ENCODE data around the gene TEDC1.
A peak's percentile ranks its signal among the peaks of the same experiment; 100 is the strongest.

The TEDC1 gene

DNA sequence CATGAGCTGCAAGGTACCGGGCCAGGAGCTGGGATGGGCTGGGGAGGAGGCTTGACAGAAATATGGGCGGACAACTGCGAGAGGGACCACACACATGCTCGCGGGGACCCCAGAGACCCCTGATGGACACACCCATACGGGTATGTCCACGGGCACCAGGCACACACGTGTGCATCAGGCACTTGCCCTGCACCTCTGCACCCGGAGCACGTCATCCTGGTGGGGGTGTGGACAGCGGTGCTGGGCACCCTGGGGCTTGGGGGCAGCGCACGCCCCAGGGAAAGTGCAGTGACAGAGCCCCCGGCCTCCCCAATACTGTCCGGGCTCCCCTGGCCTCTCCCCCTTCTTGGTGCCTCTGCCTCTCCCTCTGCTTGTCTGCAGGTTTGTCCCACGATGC is 6.1 kb upstream of the TEDC1 start:
- H3K27me3 ChIP-seq (ENCODE audit: control insufficient read depth in 1 of 2, insufficient read depth in 1 of 2, low read length in 2 of 2) = peaks cover 15 to 36% of the 10 kb centered on the region in 2 experiments
- no peak overlapping the region for H2BK15ac ChIP-seq (ENCODE audit: low read depth, poor library complexity, severe bottlenecking)
- DNase-seq = no peak
- no peak overlapping the region for H2BK12ac ChIP-seq (ENCODE audit: low read length in 2 of 2)
- no peak overlapping the region for H3K23ac ChIP-seq (ENCODE audit: low read length in 2 of 2)
- no peak overlapping the region for H2AK5ac ChIP-seq (ENCODE audit: low read length, severe bottlenecking)
- peak overlapping the region; percentile 4 for H4K91ac ChIP-seq (ENCODE audit: low read length)
- no peak overlapping the region for H3K4me2 ChIP-seq (ENCODE audit: low read length, poor library complexity, severe bottlenecking)
- H3K4me1 ChIP-seq (ENCODE audit: control insufficient read depth, insufficient read depth, low read depth, low read length) = peaks cover 53% of the 10 kb centered on the region
- H4K8ac ChIP-seq (ENCODE audit: low read length) = no peak overlapping the region
- H3K79me1 ChIP-seq (replicated peaks; ENCODE audit: low read length, poor library complexity, severe bottlenecking) = no peaks in the 10 kb centered on the region
- H3K9ac ChIP-seq (ENCODE audit: low read length) = no peak overlapping the region
- no peaks in the 10 kb centered on the region for H3K9me3 ChIP-seq (ENCODE audit: control insufficient read depth, low read length)
- no peak overlapping the region for H3K4ac ChIP-seq (ENCODE audit: low read depth in 1 of 2, low read length in 2 of 2)
- H2AFZ ChIP-seq (ENCODE audit: low read depth, low read length) = no peak overlapping the region
- no peak overlapping the region for H3K14ac ChIP-seq (ENCODE audit: low read length in 2 of 2)
- peak overlapping the region in 1 of 2 experiments; percentile 0 for H3K18ac ChIP-seq (ENCODE audit: low read depth in 1 of 2, low read length in 2 of 2)
- no peak overlapping the region for H2BK5ac ChIP-seq (ENCODE audit: low read depth, low read length, poor library complexity, severe bottlenecking)
- H3K4me3 ChIP-seq (ENCODE audit: insufficient read depth in 1 of 2, low read depth in 1 of 2, low read length in 2 of 2) = peak overlapping the region in 1 of 2 experiments; percentile 18
- no peak overlapping the region for H3K27ac ChIP-seq (ENCODE audit: low read length, poor library complexity, severe bottlenecking)
- H2BK120ac ChIP-seq (ENCODE audit: low read depth, low read length) = no peak overlapping the region
- WGBS = 97% methylated on average over 16 of the region's 16 CpGs
- no peaks in the 10 kb centered on the region for H3K36me3 ChIP-seq (ENCODE audit: control insufficient read depth in 1 of 2, insufficient read depth in 2 of 2, low read depth in 1 of 2, low read length in 2 of 2)

DNA sequence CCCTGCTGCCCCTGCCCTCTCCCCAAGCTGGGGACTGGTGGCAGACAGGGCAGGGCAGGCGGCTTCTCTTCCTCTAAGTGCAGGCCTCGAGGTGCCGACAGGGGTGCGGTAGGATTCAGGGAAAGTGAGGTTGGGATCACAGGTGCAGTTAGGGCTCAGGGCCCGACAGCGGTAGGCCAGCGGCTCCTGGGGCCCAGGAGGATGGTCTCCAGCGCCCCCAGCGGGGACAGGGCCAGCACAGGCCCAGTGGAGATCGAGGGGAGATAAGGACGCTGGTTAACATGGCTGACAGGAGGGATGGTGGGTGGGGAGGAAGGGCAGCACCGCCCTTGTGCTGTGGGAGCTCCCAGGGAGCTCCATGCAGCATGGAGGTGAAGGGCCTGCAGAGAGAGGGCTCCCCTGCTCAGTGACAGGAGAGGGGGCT is 5.3 kb upstream of the TEDC1 start:
- 27% methylated on average over 12 of the region's 12 CpGs for WGBS
- Histone ChIP-seq H2BK120ac (ENCODE audit: low read depth, low read length) (no peak overlapping the region), H3K4me2 (ENCODE audit: low read length, poor library complexity, severe bottlenecking) (no peak overlapping the region), H3K27ac (ENCODE audit: low read length, poor library complexity, severe bottlenecking) (no peak overlapping the region), H4K8ac (ENCODE audit: low read length) (no peak overlapping the region), H3K23ac (ENCODE audit: low read length in 2 of 2) (no peak overlapping the region), H4K91ac (ENCODE audit: low read length) (no peak overlapping the region), H3K4me3 (ENCODE audit: insufficient read depth in 1 of 2, low read depth in 1 of 2, low read length in 2 of 2) (no peak overlapping the region), H3K9ac (ENCODE audit: low read length) (no peak overlapping the region), H3K4ac (ENCODE audit: low read depth in 1 of 2, low read length in 2 of 2) (no peak overlapping the region), H3K4me1 (ENCODE audit: control insufficient read depth, insufficient read depth, low read depth, low read length) (peaks cover 51% of the 10 kb centered on the region), H2BK12ac (ENCODE audit: low read length in 2 of 2) (peak overlapping the region in 1 of 2 experiments; percentile 37), H3K79me1 (replicated peaks; ENCODE audit: low read length, poor library complexity, severe bottlenecking) (no peaks in the 10 kb centered on the region), H2BK15ac (ENCODE audit: low read depth, poor library complexity, severe bottlenecking) (no peak overlapping the region), H3K14ac (ENCODE audit: low read length in 2 of 2) (peak overlapping the region in 1 of 2 experiments; percentile 58), H3K27me3 (ENCODE audit: control insufficient read depth in 1 of 2, insufficient read depth in 1 of 2, low read length in 2 of 2) (peaks cover 14 to 36% of the 10 kb centered on the region in 2 experiments), H2AFZ (ENCODE audit: low read depth, low read length) (no peak overlapping the region), H3K9me3 (ENCODE audit: control insufficient read depth, low read length) (no peaks in the 10 kb centered on the region), H3K36me3 (ENCODE audit: control insufficient read depth in 1 of 2, insufficient read depth in 2 of 2, low read depth in 1 of 2, low read length in 2 of 2) (no peaks in the 10 kb centered on the region), H3K18ac (ENCODE audit: low read depth in 1 of 2, low read length in 2 of 2) (peak overlapping the region in 1 of 2 experiments; percentile 34), H2AK5ac (ENCODE audit: low read length, severe bottlenecking) (no peak overlapping the region), H2BK5ac (ENCODE audit: low read depth, low read length, poor library complexity, severe bottlenecking) (no peak overlapping the region)
- peak; percentile 57 for DNase-seq

DNA sequence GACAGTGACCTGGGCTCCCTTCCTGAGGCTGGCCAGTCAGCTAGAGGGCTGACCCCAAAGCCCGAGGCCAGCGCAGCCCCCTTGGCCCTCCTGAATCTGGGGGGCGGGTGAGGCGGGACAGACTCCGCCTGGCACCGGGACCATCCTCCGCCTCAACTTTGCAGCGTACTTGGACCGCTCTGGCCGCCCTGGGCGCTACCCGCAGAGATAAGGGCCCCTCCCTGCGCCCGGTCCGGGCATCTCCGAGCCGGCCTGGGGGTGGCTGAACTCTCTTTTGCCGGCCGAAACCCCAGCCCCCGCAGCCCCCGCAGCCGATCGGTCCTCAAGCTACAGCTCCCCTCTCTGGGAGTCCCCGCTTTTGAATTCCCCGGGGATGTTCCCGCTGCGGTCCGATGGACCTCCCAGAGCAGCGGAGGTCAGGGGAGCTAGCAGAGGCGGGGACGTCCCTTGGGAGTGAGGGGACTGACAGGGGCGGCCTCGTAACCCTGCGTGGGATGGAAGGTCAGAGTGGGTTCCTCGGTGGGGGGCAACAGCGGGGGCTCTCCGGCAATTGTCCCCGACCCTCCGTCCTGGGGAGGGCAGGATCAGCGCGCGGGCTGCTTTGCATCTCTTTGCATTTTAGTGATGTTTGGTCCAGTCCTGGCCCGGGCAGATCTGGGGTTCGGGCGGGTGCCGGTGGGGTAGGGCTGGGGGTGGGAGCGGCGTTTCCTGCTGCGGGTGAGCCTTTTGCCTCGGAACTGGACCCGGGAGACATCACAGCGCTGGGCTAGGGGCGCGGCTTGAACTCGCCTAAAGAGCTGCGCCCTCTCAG is 4.7 kb upstream of the TEDC1 start, which contains the start of gene CRIP1:
CRIP1 (plus strand) TSS at position 724 of the 811 bp plus-strand sequence. CDS start 374 bp downstream, outside the sequence.
- peak within 1 kb of the TSS; percentile 4 for H2BK15ac ChIP-seq (ENCODE audit: low read depth, poor library complexity, severe bottlenecking)
- H3K27ac ChIP-seq (ENCODE audit: low read length, poor library complexity, severe bottlenecking) = no peak within 1 kb of the TSS
- DNase-seq = no peak
- no peak within 1 kb of the TSS for H2AK5ac ChIP-seq (ENCODE audit: low read length, severe bottlenecking)
- H2AFZ ChIP-seq (ENCODE audit: low read depth, low read length) = no peak within 1 kb of the TSS
- H2BK12ac ChIP-seq (ENCODE audit: low read length in 2 of 2) = peak within 1 kb of the TSS in 1 of 2 experiments; percentile 37
- H3K9ac ChIP-seq (ENCODE audit: low read length) = peak within 1 kb of the TSS; percentile 55
- H3K23ac ChIP-seq (ENCODE audit: low read length in 2 of 2) = peak within 1 kb of the TSS in 1 of 2 experiments; percentile 63
- no peak within 1 kb of the TSS for H3K4me2 ChIP-seq (ENCODE audit: low read length, poor library complexity, severe bottlenecking)
- no peak within 1 kb of the TSS for H2BK5ac ChIP-seq (ENCODE audit: low read depth, low read length, poor library complexity, severe bottlenecking)
- no peak within 1 kb of the TSS for H4K91ac ChIP-seq (ENCODE audit: low read length)
- no peak within 1 kb of the TSS for H3K4ac ChIP-seq (ENCODE audit: low read depth in 1 of 2, low read length in 2 of 2)
- peaks cover 14 to 36% of the 10 kb centered on the region in 2 experiments for H3K27me3 ChIP-seq (ENCODE audit: control insufficient read depth in 1 of 2, insufficient read depth in 1 of 2, low read length in 2 of 2)
- H3K18ac ChIP-seq (ENCODE audit: low read depth in 1 of 2, low read length in 2 of 2) = peak within 1 kb of the TSS; percentile 34 to 40
- H3K79me1 ChIP-seq (replicated peaks; ENCODE audit: low read length, poor library complexity, severe bottlenecking) = no peaks in the 10 kb centered on the region
- H2BK120ac ChIP-seq (ENCODE audit: low read depth, low read length) = no peak within 1 kb of the TSS
- 42% methylated on average over 56 of the region's 56 CpGs for WGBS
- H3K4me3 ChIP-seq (ENCODE audit: insufficient read depth in 1 of 2, low read depth in 1 of 2, low read length in 2 of 2) = no peak within 1 kb of the TSS
- H4K8ac ChIP-seq (ENCODE audit: low read length) = peak within 1 kb of the TSS; percentile 36
- peaks cover 50% of the 10 kb centered on the region for H3K4me1 ChIP-seq (ENCODE audit: control insufficient read depth, insufficient read depth, low read depth, low read length)
- H3K36me3 ChIP-seq (ENCODE audit: control insufficient read depth in 1 of 2, insufficient read depth in 2 of 2, low read depth in 1 of 2, low read length in 2 of 2) = no peaks in the 10 kb centered on the region
- H3K14ac ChIP-seq (ENCODE audit: low read length in 2 of 2) = peak within 1 kb of the TSS in 1 of 2 experiments; percentile 58
- H3K9me3 ChIP-seq (ENCODE audit: control insufficient read depth, low read length) = no peaks in the 10 kb centered on the region

DNA sequence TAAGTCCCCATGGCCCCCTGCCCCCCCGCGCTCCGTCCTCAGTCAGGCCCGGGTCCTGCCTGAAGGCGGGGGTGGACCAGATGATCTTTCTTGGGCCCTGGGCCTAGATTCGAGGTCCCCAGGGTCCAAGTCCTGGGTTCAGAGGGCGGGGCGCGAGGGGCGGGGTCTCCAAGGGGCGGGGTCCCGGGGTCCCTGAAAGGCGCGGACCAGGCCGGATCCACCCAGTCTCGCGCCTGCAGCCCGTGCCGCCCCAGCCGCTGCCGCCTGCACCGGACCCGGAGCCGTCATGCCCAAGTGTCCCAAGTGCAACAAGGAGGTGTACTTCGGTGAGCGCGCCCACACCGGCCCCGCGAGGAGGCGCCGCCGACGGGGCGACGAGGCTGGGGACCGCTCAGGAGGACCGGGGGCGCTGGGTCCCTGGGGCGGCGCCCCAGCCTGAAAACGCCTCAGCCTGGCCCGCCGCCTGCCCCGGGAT is 4.0 kb upstream of the TEDC1 start:
- Histone ChIP-seq H3K4ac (ENCODE audit: low read depth in 1 of 2, low read length in 2 of 2) (no peak overlapping the region), H3K4me1 (ENCODE audit: control insufficient read depth, insufficient read depth, low read depth, low read length) (peaks cover 46% of the 10 kb centered on the region), H3K9ac (ENCODE audit: low read length) (peak overlapping the region; percentile 55), H3K36me3 (ENCODE audit: control insufficient read depth in 1 of 2, insufficient read depth in 2 of 2, low read depth in 1 of 2, low read length in 2 of 2) (no peaks in the 10 kb centered on the region), H4K8ac (ENCODE audit: low read length) (peak overlapping the region; percentile 36), H3K9me3 (ENCODE audit: control insufficient read depth, low read length) (no peaks in the 10 kb centered on the region), H2AFZ (ENCODE audit: low read depth, low read length) (no peak overlapping the region), H3K27me3 (ENCODE audit: control insufficient read depth in 1 of 2, insufficient read depth in 1 of 2, low read length in 2 of 2) (peaks cover 14 to 36% of the 10 kb centered on the region in 2 experiments), H2BK120ac (ENCODE audit: low read depth, low read length) (no peak overlapping the region), H2BK5ac (ENCODE audit: low read depth, low read length, poor library complexity, severe bottlenecking) (no peak overlapping the region), H3K18ac (ENCODE audit: low read depth in 1 of 2, low read length in 2 of 2) (peak overlapping the region in 1 of 2 experiments; percentile 40), H3K79me1 (replicated peaks; ENCODE audit: low read length, poor library complexity, severe bottlenecking) (peaks cover 1% of the 10 kb centered on the region), H3K4me3 (ENCODE audit: insufficient read depth in 1 of 2, low read depth in 1 of 2, low read length in 2 of 2) (no peak overlapping the region), H2BK15ac (ENCODE audit: low read depth, poor library complexity, severe bottlenecking) (no peak overlapping the region), H2BK12ac (ENCODE audit: low read length in 2 of 2) (no peak overlapping the region), H4K91ac (ENCODE audit: low read length) (no peak overlapping the region), H3K27ac (ENCODE audit: low read length, poor library complexity, severe bottlenecking) (no peak overlapping the region), H3K14ac (ENCODE audit: low read length in 2 of 2) (no peak overlapping the region), H3K4me2 (ENCODE audit: low read length, poor library complexity, severe bottlenecking) (no peak overlapping the region), H3K23ac (ENCODE audit: low read length in 2 of 2) (peak overlapping the region in 1 of 2 experiments; percentile 63), H2AK5ac (ENCODE audit: low read length, severe bottlenecking) (no peak overlapping the region)
- WGBS = 20% methylated on average over 42 of the region's 45 CpGs
- DNase-seq = no peak
